ENCODE data around the gene LIPC.

Gene LIPC

GRCh38 chr15:58526647-58527192 lies 94.9 kb downstream of the LIPC start:
- Histone ChIP-seq H3K4me3 (ENCODE audit: insufficient read depth, low read length, poor library complexity, severe bottlenecking) (no peak overlapping the region), H3K36me3 (ENCODE audit: low read length) (no peaks in the 10 kb centered on the region), H3F3A (ENCODE audit: insufficient read depth) (no peaks in the 10 kb centered on the region), H3K27ac (ENCODE audit: low read depth, low read length) (no peak overlapping the region), H3K9me2 (replicated peaks; ENCODE audit: insufficient read depth, low read length) (no peaks in the 10 kb centered on the region), H3K79me2 (ENCODE audit: insufficient read depth, low read length) (no peaks in the 10 kb centered on the region), H4K20me1 (ENCODE audit: low read depth, low read length) (no peaks in the 10 kb centered on the region), H3K9ac (ENCODE audit: low read length) (no peak overlapping the region), H3K9me3 (ENCODE audit: insufficient read depth, low read length) (no peaks in the 10 kb centered on the region), H2AFZ (ENCODE audit: low read depth, low read length, severe bottlenecking) (no peak overlapping the region), H3K4me2 (ENCODE audit: low read depth, low read length, poor library complexity, severe bottlenecking) (no peak overlapping the region), H3K27me3 (ENCODE audit: low read length) (0 out of 2 replicates have a peak, but pooled peaks cover 2% of the 10 kb centered on the region)
- TF ChIP-seq CTCF (IDR thresholded peaks at IDR 0.05; ENCODE audit: insufficient read depth, low read length, poor library complexity, severe bottlenecking): no peak
- TF ChIP-seq EZH2phosphoT487 (conservative IDR thresholded peaks at IDR 0.05; ENCODE audit: low read length): no peak

- no peaks in the 10 kb centered on the region for H3K9me3 ChIP-seq (ENCODE audit: insufficient read depth, low read length)
- H3K4me2 ChIP-seq (ENCODE audit: low read depth, low read length, poor library complexity, severe bottlenecking): no peak overlapping the region
- no peaks in the 10 kb centered on the region for H3K36me3 ChIP-seq (ENCODE audit: low read length)
- no peak overlapping the region for H2AFZ ChIP-seq (ENCODE audit: low read depth, low read length, severe bottlenecking)
- no peak overlapping the region for H3K9ac ChIP-seq (ENCODE audit: low read length)
- H3K4me3 ChIP-seq (ENCODE audit: insufficient read depth, low read length, poor library complexity, severe bottlenecking): no peak overlapping the region
- no peaks in the 10 kb centered on the region for H4K20me1 ChIP-seq (ENCODE audit: low read depth, low read length)
- TF ChIP-seq CTCF (IDR thresholded peaks at IDR 0.05; ENCODE audit: insufficient read depth, low read length, poor library complexity, severe bottlenecking) (no peak), EZH2phosphoT487 (conservative IDR thresholded peaks at IDR 0.05; ENCODE audit: low read length) (no peak)
- H3K79me2 ChIP-seq (ENCODE audit: insufficient read depth, low read length): no peaks in the 10 kb centered on the region
- no peak overlapping the region for H3K27ac ChIP-seq (ENCODE audit: low read depth, low read length)
- no peaks in the 10 kb centered on the region for H3F3A ChIP-seq (ENCODE audit: insufficient read depth)
- no peaks in the 10 kb centered on the region for H3K9me2 ChIP-seq (replicated peaks; ENCODE audit: insufficient read depth, low read length)
- 0 out of 2 replicates have a peak, but pooled peaks cover 2% of the 10 kb centered on the region for H3K27me3 ChIP-seq (ENCODE audit: low read length)
Measured at GRCh38 chr15:58527573-58528187, 95.9 kb downstream of the LIPC start.

GRCh38 chr15:58528188-58528870 lies 96.5 kb downstream of the LIPC start:
- H3K4me3 ChIP-seq (ENCODE audit: insufficient read depth, low read length, poor library complexity, severe bottlenecking): no peak overlapping the region
- no peak overlapping the region for H3K27ac ChIP-seq (ENCODE audit: low read depth, low read length)
- no peaks in the 10 kb centered on the region for H3K36me3 ChIP-seq (ENCODE audit: low read length)
- H2AFZ ChIP-seq (ENCODE audit: low read depth, low read length, severe bottlenecking): no peak overlapping the region
- H3F3A ChIP-seq (ENCODE audit: insufficient read depth): no peaks in the 10 kb centered on the region
- H3K4me2 ChIP-seq (ENCODE audit: low read depth, low read length, poor library complexity, severe bottlenecking): no peak overlapping the region
- H3K9ac ChIP-seq (ENCODE audit: low read length): no peak overlapping the region
- H3K9me3 ChIP-seq (ENCODE audit: insufficient read depth, low read length): no peaks in the 10 kb centered on the region
- H3K9me2 ChIP-seq (replicated peaks; ENCODE audit: insufficient read depth, low read length): no peaks in the 10 kb centered on the region
- no peaks in the 10 kb centered on the region for H3K79me2 ChIP-seq (ENCODE audit: insufficient read depth, low read length)
- 0 out of 2 replicates have a peak, but pooled peaks cover 2% of the 10 kb centered on the region for H3K27me3 ChIP-seq (ENCODE audit: low read length)
- no peaks in the 10 kb centered on the region for H4K20me1 ChIP-seq (ENCODE audit: low read depth, low read length)
- TF ChIP-seq CTCF (IDR thresholded peaks at IDR 0.05; ENCODE audit: insufficient read depth, low read length, poor library complexity, severe bottlenecking) (no peak), EZH2phosphoT487 (conservative IDR thresholded peaks at IDR 0.05; ENCODE audit: low read length) (no peak)
